G401 (cell line): ENCODE measurements around the gene TSPAN14. TPM values are rescaled to one million over a fixed set of nuclear protein-coding genes. Genes with fewer than 3 reads are reported as not detected.

Experiments used
- DNase-seq: peaks from one replicate; pipeline ENCODE4 v3.0.0-alpha.2; 2015; ENCODE audit warnings: low spot score
- in situ Hi-C: cut with HindIII; loops from 2 replicates; pipeline ENCODE4 v1.10.0; 2016; ENCODE audit warnings: low sequenced_read_pairs, mixed read lengths
- total RNA-seq: library from RNA; depleted of rRNA; stranded (reverse); fragments of >200 nt; shearing (Covaris generic); gene quantifications from 2 replicates; pipeline ENCODE4 v1.2.3, GENCODE V29; 2014

The TSPAN14 gene
- total RNA-seq, 1 experiment from 2014 or later: 24.5 TPM

GRCh38 chr10:80452640-80453039 lies 1.5 kb upstream of the TSPAN14 start:
- in situ Hi-C loops: no loop called here
- no peak for DNase-seq

GRCh38 chr10:80453056-80453841 lies 861 bp upstream of the TSPAN14 start:
- in situ Hi-C loops: no loop called here
- DNase-seq: no peak

- in situ Hi-C loops: no loop called here
- DNase-seq: no peak
Observed at GRCh38 chr10:80454513-80455460, 677 bp downstream of the TSPAN14 start.

GRCh38 chr10:80455461-80456349 lies 1.6 kb downstream of the TSPAN14 start:
- no peak for DNase-seq
- in situ Hi-C loops: no loop called here

- in situ Hi-C loops: no loop called here
- DNase-seq: no peak
Observed at GRCh38 chr10:80457554-80458262, 3.6 kb downstream of the TSPAN14 start.

- no peak for DNase-seq
- in situ Hi-C loops: no loop called here
Observed at GRCh38 chr10:80458263-80458625, 4.1 kb downstream of the TSPAN14 start.

- in situ Hi-C loops: no loop called here
- DNase-seq: no peak
Observed at GRCh38 chr10:80458638-80459037, 4.5 kb downstream of the TSPAN14 start.

- in situ Hi-C loops: no loop called here
- no peak for DNase-seq
Observed at GRCh38 chr10:80459047-80459865, 5.1 kb downstream of the TSPAN14 start.

- peak; percentile 29 for DNase-seq
- in situ Hi-C loops: no loop called here
Observed at GRCh38 chr10:80460399-80461207, 6.5 kb downstream of the TSPAN14 start.

GRCh38 chr10:80461208-80462183 lies 7.4 kb downstream of the TSPAN14 start:
- no peak for DNase-seq
- in situ Hi-C loops: no loop called here

GRCh38 chr10:80462299-80462980 lies 8.3 kb downstream of the TSPAN14 start:
- no peak for DNase-seq
- in situ Hi-C loops: no loop called here

GRCh38 chr10:80462981-80463741 lies 9.1 kb downstream of the TSPAN14 start:
- in situ Hi-C loops: no loop called here
- no peak for DNase-seq

- no peak for DNase-seq
- in situ Hi-C loops: no loop called here
Observed at GRCh38 chr10:80463868-80464267, 9.8 kb downstream of the TSPAN14 start.

GRCh38 chr10:80464557-80465450 lies 10.7 kb downstream of the TSPAN14 start:
- in situ Hi-C loops: no loop called here
- DNase-seq: no peak
